HEK293 (cell line): Measurements from ENCODE around the gene ASCC3.

Experiments
- CTCF ChIA-PET: fragments of 350-600 bp; formaldehyde crosslinking; extraction: SDS; loops from one replicate; lab custom pipeline; 2021; ENCODE audit warnings: antibody characterized with exemption; lab: Yijun Ruan, JAX
- POLR2A ChIA-PET: fragments of 300-600 bp; formaldehyde crosslinking; extraction: SDS; loops from one replicate; lab custom pipeline; 2020; ENCODE audit warnings: antibody characterized with exemption, inconsistent platforms; lab: Yijun Ruan, JAX
- H3K27ac ChIP-seq: fragments of 200-500 bp; sonication (Bioruptor generic); 2 replicates; pipeline ENCODE4 v1.5.1; 2014; ENCODE audit warnings: low read depth, low read length, control low read depth, inconsistent platforms; ENCODE audit errors: extremely low read depth
- H3K36me3 ChIP-seq, 2 experiments: fragments of 200-500 bp in 1 of 2; sonication (Bioruptor generic) in 1 of 2; 1 replicate in 1 of 2; 2 replicates in 1 of 2; pipeline ENCODE4 v1.5.1; 2014 to 2017; ENCODE audit warnings: inconsistent platforms in 2 of 2, low read length in 2 of 2; ENCODE audit not compliant: control insufficient read depth in 2 of 2, insufficient read depth in 1 of 2
- H3K4me1 ChIP-seq: fragments of 200-500 bp; sonication (Bioruptor generic); 2 replicates; pipeline ENCODE4 v1.5.1; 2014; ENCODE audit warnings: mild to moderate bottlenecking, low read length, inconsistent platforms; ENCODE audit not compliant: control insufficient read depth, insufficient read depth
- H3K4me3 ChIP-seq: 2 replicates; pipeline ENCODE4 v1.5.1; 2011; ENCODE audit warnings: low read depth, mild to moderate bottlenecking, control low read depth, low read length, moderate library complexity
- H3K9me3 ChIP-seq: fragments of 200-500 bp; sonication (Bioruptor generic); 2 replicates; pipeline ENCODE4 v1.5.1; 2014; ENCODE audit warnings: low read depth, low read length, inconsistent platforms; ENCODE audit not compliant: control insufficient read depth, insufficient read depth
- ELK4 ChIP-seq: IDR thresholded peaks from 2 replicates; pipeline ENCODE4 v1.6.1; 2011; ENCODE audit warnings: mild to moderate bottlenecking, low read depth, low read length, borderline replicate concordance
- FEZF1 ChIP-seq: fragments of 450-650 bp; formaldehyde crosslinking; IDR thresholded peaks from 2 replicates; pipeline ENCODE4 v1.5.1; 2016; ENCODE audit warnings: missing biosample characterization, missing genetic modification characterization
- GLIS2 ChIP-seq: fragments of 450-650 bp; formaldehyde crosslinking; IDR thresholded peaks from 2 replicates; pipeline ENCODE4 v1.5.1; 2016; ENCODE audit warnings: missing biosample characterization, missing genetic modification characterization
- KLF10 ChIP-seq: fragments of 450-650 bp; IDR thresholded peaks from 2 replicates; pipeline ENCODE4 v1.5.1; 2018; ENCODE audit warnings: missing biosample characterization, mild to moderate bottlenecking, missing genetic modification characterization
- MZF1 ChIP-seq: fragments of 450-650 bp; formaldehyde crosslinking; IDR thresholded peaks from 2 replicates; pipeline ENCODE4 v1.5.1; 2017; ENCODE audit warnings: missing biosample characterization, missing genetic modification characterization, borderline replicate concordance
- PRDM1 ChIP-seq: fragments of 450-650 bp; formaldehyde crosslinking; IDR thresholded peaks from 2 replicates; pipeline ENCODE4; 2016; ENCODE audit warnings: missing biosample characterization, missing genetic modification characterization
- ZBTB17 ChIP-seq: fragments of 450-650 bp; formaldehyde crosslinking; IDR thresholded peaks from 2 replicates; pipeline ENCODE4 v1.5.1; 2016; ENCODE audit warnings: missing biosample characterization, missing genetic modification characterization
- ZBTB20 ChIP-seq: fragments of 450-650 bp; formaldehyde crosslinking; IDR thresholded peaks from 2 replicates; pipeline ENCODE4 v1.5.1; 2016; ENCODE audit warnings: missing biosample characterization, missing genetic modification characterization
- ZBTB49 ChIP-seq: fragments of 450-650 bp; formaldehyde crosslinking; IDR thresholded peaks from 2 replicates; pipeline ENCODE4 v1.5.1; 2016; ENCODE audit warnings: missing biosample characterization, missing genetic modification characterization, low read depth
- ZNF112 ChIP-seq: fragments of 450-650 bp; formaldehyde crosslinking; IDR thresholded peaks from 2 replicates; pipeline ENCODE4 v1.5.0; 2017; ENCODE audit warnings: missing biosample characterization, missing genetic modification characterization
- ZNF140 ChIP-seq: fragments of 450-650 bp; formaldehyde crosslinking; IDR thresholded peaks from 2 replicates; pipeline ENCODE4 v1.5.1; 2016; ENCODE audit warnings: missing biosample characterization, missing genetic modification characterization
- ZNF184 ChIP-seq: fragments of 450-650 bp; IDR thresholded peaks from 2 replicates; pipeline ENCODE4 v1.5.1; 2018; ENCODE audit warnings: missing biosample characterization, mild to moderate bottlenecking, missing genetic modification characterization
- ZNF335 ChIP-seq: fragments of 450-650 bp; formaldehyde crosslinking; conservative IDR thresholded peaks from 2 replicates; pipeline ENCODE4 v1.5.1; 2016; ENCODE audit warnings: missing biosample characterization, missing genetic modification characterization
- ZNF341 ChIP-seq: fragments of 450-650 bp; formaldehyde crosslinking; IDR thresholded peaks from 2 replicates; pipeline ENCODE4; 2016; ENCODE audit warnings: low read depth, missing biosample characterization, missing genetic modification characterization
- ZNF426 ChIP-seq: fragments of 450-650 bp; formaldehyde crosslinking; IDR thresholded peaks from 2 replicates; pipeline ENCODE4 v1.5.1; 2017; ENCODE audit warnings: missing biosample characterization, missing genetic modification characterization, mild to moderate bottlenecking, inconsistent platforms, moderate library complexity
- ZNF449 ChIP-seq: fragments of 450-650 bp; formaldehyde crosslinking; IDR thresholded peaks from 2 replicates; pipeline ENCODE4 v1.5.1; 2017; ENCODE audit warnings: missing biosample characterization, mild to moderate bottlenecking, missing genetic modification characterization, moderate library complexity
- ZNF501 ChIP-seq: fragments of 450-650 bp; formaldehyde crosslinking; IDR thresholded peaks from 2 replicates; pipeline ENCODE4 v1.5.1; 2016; ENCODE audit warnings: missing biosample characterization, missing genetic modification characterization
- ZNF513 ChIP-seq: fragments of 450-650 bp; IDR thresholded peaks from 2 replicates; pipeline ENCODE4 v1.5.1; 2018; ENCODE audit warnings: missing biosample characterization, missing genetic modification characterization
- ZNF530 ChIP-seq: fragments of 450-650 bp; formaldehyde crosslinking; IDR thresholded peaks from 2 replicates; pipeline ENCODE4 v1.5.1; 2016; ENCODE audit warnings: low read depth, missing biosample characterization, missing genetic modification characterization
- ZNF560 ChIP-seq: fragments of 450-650 bp; formaldehyde crosslinking; IDR thresholded peaks from 2 replicates; pipeline ENCODE4 v1.5.1; 2017; ENCODE audit warnings: missing biosample characterization, missing genetic modification characterization, borderline replicate concordance
- ZNF837 ChIP-seq: fragments of 450-650 bp; formaldehyde crosslinking; IDR thresholded peaks from 2 replicates; pipeline ENCODE4 v1.5.1; 2016; ENCODE audit warnings: missing biosample characterization, missing genetic modification characterization
- ZSCAN4 ChIP-seq: fragments of 450-650 bp; formaldehyde crosslinking; IDR thresholded peaks from 2 replicates; pipeline ENCODE4 v1.5.1; 2017; ENCODE audit warnings: missing biosample characterization, missing genetic modification characterization

Gene ASCC3

GRCh38 chr6:100463630-100464161, 417.4 kb downstream of the ASCC3 start:
- Histone ChIP-seq H3K4me3 (peak overlapping the region; percentile 60), H3K27ac (peak overlapping the region; percentile 60; the same call in 1 of the 2 replicates), H3K36me3 (no peaks in the 10 kb centered on the region), H3K4me1 (peaks cover 3% of the 10 kb centered on the region), H3K9me3 (no peaks in the 10 kb centered on the region)
- POLR2A ChIA-PET: interaction anchor here (0.5 to 2.5 kb wide), 5 partner anchors 11 to 904 kb away, joined by 3 to 13 read pairs (median 4); no protein-coding TSS in a partner anchor
- CTCF ChIA-PET: interaction anchor here (0.7 to 1.6 kb wide), 4 partner anchors 11 to 596 kb away, joined by 3 to 9 read pairs (median 3); no protein-coding TSS in a partner anchor
- TF ChIP-seq MZF1 (tag by site-specific recombination): no peak
- no peak for TF ChIP-seq ZNF140 (tag by site-specific recombination)
- TF ChIP-seq ZBTB20 (tag by site-specific recombination): peak; percentile 71; the same call in 1 of the 2 replicates
- TF ChIP-seq ZNF341 (tag by site-specific recombination): peak; percentile 32
- TF ChIP-seq ZNF513 (tag by site-specific recombination): peak; percentile 7; the same call in 1 of the 2 replicates
- TF ChIP-seq ZNF335 (tag by site-specific recombination): peak; percentile 37
- TF ChIP-seq ZNF112 (tag by site-specific recombination): no peak
- TF ChIP-seq ZNF449 (tag by site-specific recombination): no peak
- TF ChIP-seq ZNF530 (tag by site-specific recombination): no peak
- no peak for TF ChIP-seq KLF10 (tag by site-specific recombination)
- no peak for TF ChIP-seq ZSCAN4 (tag by site-specific recombination)
- TF ChIP-seq FEZF1 (tag by site-specific recombination): peak; percentile 36; the same call in 1 of the 2 replicates
- no peak for TF ChIP-seq ZNF560 (tag by site-specific recombination)

GRCh38 chr6:100462706-100463629, 418.2 kb downstream of the ASCC3 start:
- Histone ChIP-seq H3K4me1 (peaks cover 3% of the 10 kb centered on the region), H3K9me3 (no peaks in the 10 kb centered on the region), H3K4me3 (peak overlapping the region; percentile 60), H3K36me3 (no peaks in the 10 kb centered on the region), H3K27ac (peak overlapping the region; percentile 60; the same call in 1 of the 2 replicates)
- POLR2A ChIA-PET: interaction anchor here (0.5 to 2.5 kb wide), 2 partner anchors 234 to 904 kb away, joined by 3 to 11 read pairs; no protein-coding TSS in a partner anchor
- CTCF ChIA-PET: interaction anchor here (0.6 to 1.8 kb wide), 7 partner anchors 10 to 595 kb away, joined by 3 to 9 read pairs (median 4); no protein-coding TSS in a partner anchor
- no peak for TF ChIP-seq ZNF837 (tag by site-specific recombination)
- 0 out of 2 replicates have a peak, but pooled peaks have one; percentile 15 for TF ChIP-seq ZNF184
- TF ChIP-seq GLIS2 (tag by site-specific recombination): no peak
- TF ChIP-seq ELK4: no peak
- no peak for TF ChIP-seq ZBTB17 (tag by site-specific recombination)
- TF ChIP-seq ZNF501 (tag by site-specific recombination): no peak
- TF ChIP-seq ZBTB49 (tag by site-specific recombination): no peak
- peak; percentile 60 for TF ChIP-seq ZNF335 (tag by site-specific recombination)
- TF ChIP-seq ZNF449 (tag by site-specific recombination): peak; percentile 22; the same call in 1 of the 2 replicates
- TF ChIP-seq PRDM1: peak; percentile 78
- no peak for TF ChIP-seq ZNF426 (tag by site-specific recombination)
